Cardiac muscle cell (in vitro differentiated cells and primary cell): Measurements from ENCODE around the gene PNMA5. TPM values are rescaled to one million over a fixed set of nuclear protein-coding genes. Genes with fewer than 3 reads are reported as not detected.
"Not testable (repeated sequence)": the region's sequence is repeated elsewhere in the genome, so short reads cannot be mapped to it uniquely, and the experiment has no call there.

Experiments
- DNase-seq, 2 donors: peaks; one replicate each; pipeline versions ENCODE4 v3.0.0 to v3.0.0-alpha.2; 2010 to 2017; ENCODE audit warnings: low read depth in 1 of 2, low spot score in 1 of 2
- H3K27ac ChIP-seq: fragments of 200-600 bp; sonication (generic); 2 replicates; pipeline ENCODE4 v1.5.1; 2016
- H3K27me3 ChIP-seq: fragments of 200-600 bp; sonication (generic); 2 replicates; pipeline ENCODE4 v1.6.0; 2016; ENCODE audit warnings: control low read depth
- H3K36me3 ChIP-seq: fragments of 200-600 bp; sonication (generic); 2 replicates; pipeline ENCODE4 v1.5.1; 2016; ENCODE audit warnings: control low read depth
- H3K4me1 ChIP-seq: fragments of 200-600 bp; sonication (generic); 2 replicates; pipeline ENCODE4 v1.8.1; 2017; ENCODE audit warnings: low read depth, mild to moderate bottlenecking, mixed run types
- H3K4me3 ChIP-seq: fragments of 200-600 bp; sonication (generic); 2 replicates; pipeline ENCODE4 v1.5.1; 2016; ENCODE audit warnings: mild to moderate bottlenecking
- H3K9me3 ChIP-seq: fragments of 200-600 bp; sonication (generic); 2 replicates; pipeline ENCODE4 v1.5.1; 2017; ENCODE audit warnings: low read depth, mild to moderate bottlenecking, control low read depth
- polyA plus RNA-seq: library from polyadenylated mRNA; unstranded; fragments of >200 nt; fragmentation: Nextera tagmentation; extraction: Ambion mirVana; gene quantifications from 2 replicates; pipeline ENCODE4 v1.2.1, GENCODE V29; 2016
- total RNA-seq: library from RNA; depleted of rRNA; stranded (reverse); fragments of >200 nt; gene quantifications from 2 replicates; pipeline ENCODE4 v1.2.3, GENCODE V29; 2016
- TF ChIP-seq, protein P1 (sequence below): IDR thresholded peaks from 2 replicates; pipeline ENCODE4 v1.5.1; 2012; ENCODE audit warnings: low read depth, mild to moderate bottlenecking, low read length

The PNMA5 gene
- total and polyA plus RNA-seq, 2 experiments from 2014 or later = not detected

DNA sequence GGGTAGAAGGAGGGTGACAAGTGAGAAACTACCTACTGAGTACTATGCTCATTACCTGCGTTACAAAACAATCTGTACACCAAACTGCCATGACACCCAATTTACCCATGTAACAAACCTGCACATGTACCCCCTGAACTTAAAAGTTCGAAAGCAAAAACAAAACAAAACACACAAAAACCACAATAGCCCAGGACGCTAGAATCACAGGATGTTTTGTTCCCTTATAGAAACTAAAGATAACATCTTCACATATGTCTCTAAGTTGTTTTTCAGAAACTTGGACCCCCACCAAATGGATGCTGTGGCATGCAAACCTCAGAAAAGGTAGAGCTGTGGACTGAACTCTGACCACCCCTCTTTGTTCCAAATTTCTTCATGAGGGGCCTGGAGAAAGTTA lies 25.2 kb upstream of the PNMA5 start:
- Histone ChIP-seq H3K27ac (no peak overlapping the region), H3K4me1 (no peaks in the 10 kb centered on the region), H3K4me3 (no peak overlapping the region), H3K9me3 (no peaks in the 10 kb centered on the region), H3K36me3 (no peaks in the 10 kb centered on the region), H3K27me3 (no peaks in the 10 kb centered on the region)
- DNase-seq = no peak
- TF ChIP-seq, protein P1, sequence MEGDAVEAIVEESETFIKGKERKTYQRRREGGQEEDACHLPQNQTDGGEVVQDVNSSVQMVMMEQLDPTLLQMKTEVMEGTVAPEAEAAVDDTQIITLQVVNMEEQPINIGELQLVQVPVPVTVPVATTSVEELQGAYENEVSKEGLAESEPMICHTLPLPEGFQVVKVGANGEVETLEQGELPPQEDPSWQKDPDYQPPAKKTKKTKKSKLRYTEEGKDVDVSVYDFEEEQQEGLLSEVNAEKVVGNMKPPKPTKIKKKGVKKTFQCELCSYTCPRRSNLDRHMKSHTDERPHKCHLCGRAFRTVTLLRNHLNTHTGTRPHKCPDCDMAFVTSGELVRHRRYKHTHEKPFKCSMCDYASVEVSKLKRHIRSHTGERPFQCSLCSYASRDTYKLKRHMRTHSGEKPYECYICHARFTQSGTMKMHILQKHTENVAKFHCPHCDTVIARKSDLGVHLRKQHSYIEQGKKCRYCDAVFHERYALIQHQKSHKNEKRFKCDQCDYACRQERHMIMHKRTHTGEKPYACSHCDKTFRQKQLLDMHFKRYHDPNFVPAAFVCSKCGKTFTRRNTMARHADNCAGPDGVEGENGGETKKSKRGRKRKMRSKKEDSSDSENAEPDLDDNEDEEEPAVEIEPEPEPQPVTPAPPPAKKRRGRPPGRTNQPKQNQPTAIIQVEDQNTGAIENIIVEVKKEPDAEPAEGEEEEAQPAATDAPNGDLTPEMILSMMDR = no peak

- not testable (repeated sequence) for DNase-seq, H3K9me3 ChIP-seq, H3K4me1 ChIP-seq, H3K27me3 ChIP-seq, H3K36me3 ChIP-seq, H3K4me3 ChIP-seq, H3K27ac ChIP-seq
Observed at GRCh38 chrX:153017174-153017573, 23.3 kb upstream of the PNMA5 start.

GRCh38 chrX:153004780-153005179 lies 10.9 kb upstream of the PNMA5 start:
- DNase-seq = no peak
- TF ChIP-seq, protein P1 = no peak
- Histone ChIP-seq H3K27me3 (no peaks in the 10 kb centered on the region), H3K4me1 (no peaks in the 10 kb centered on the region), H3K36me3 (no peaks in the 10 kb centered on the region), H3K9me3 (no peaks in the 10 kb centered on the region), H3K4me3 (no peak overlapping the region), H3K27ac (no peak overlapping the region)

DNA sequence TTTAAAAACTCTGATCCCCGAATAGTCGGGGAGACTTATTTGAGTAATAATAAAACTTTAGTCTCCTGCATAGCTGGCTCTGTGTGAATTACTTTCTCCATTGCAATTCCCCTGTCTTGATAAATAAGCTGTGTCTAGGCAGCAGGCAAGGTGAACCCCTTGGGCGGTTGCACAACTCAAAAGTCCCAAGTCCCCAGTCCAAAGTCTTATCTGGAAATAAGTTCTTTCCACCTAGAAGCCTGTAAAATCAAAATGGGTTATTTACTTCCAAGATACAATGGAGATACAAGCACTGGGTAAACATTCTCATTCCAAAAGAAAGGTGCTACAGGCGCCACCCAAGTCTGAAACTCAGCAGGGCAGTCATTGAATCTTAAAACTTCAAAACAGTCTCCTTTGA lies 10.1 kb upstream of the PNMA5 start:
- Histone ChIP-seq H3K4me1 (no peaks in the 10 kb centered on the region), H3K36me3 (no peaks in the 10 kb centered on the region), H3K27ac (no peak overlapping the region), H3K27me3 (no peaks in the 10 kb centered on the region), H3K9me3 (no peaks in the 10 kb centered on the region), H3K4me3 (no peak overlapping the region)
- TF ChIP-seq, protein P1 = no peak
- no peak for DNase-seq

GRCh38 chrX:153002182-153002581 lies 8.3 kb upstream of the PNMA5 start:
- H3K27ac ChIP-seq, H3K4me1 ChIP-seq, DNase-seq, H3K9me3 ChIP-seq, H3K27me3 ChIP-seq, H3K36me3 ChIP-seq, H3K4me3 ChIP-seq: not testable (repeated sequence)

DNA sequence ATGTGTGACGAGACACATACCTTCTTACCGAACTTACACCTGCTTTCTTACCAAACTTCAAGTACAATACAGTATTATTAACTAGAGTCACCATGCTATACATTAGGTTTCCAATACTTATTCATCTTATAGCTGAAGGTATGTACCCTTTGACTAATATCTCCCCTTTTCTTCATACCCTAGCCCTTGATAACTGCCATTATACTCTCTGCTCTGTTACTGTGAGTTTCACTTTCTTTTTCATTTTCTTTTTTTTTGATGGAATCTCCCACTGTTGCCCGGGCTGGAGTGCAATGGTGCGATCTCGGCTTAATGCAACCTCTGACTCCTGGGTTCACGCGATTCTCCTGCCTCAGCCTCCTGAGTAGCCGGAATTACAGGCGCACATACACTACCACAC lies 3.4 kb upstream of the PNMA5 start:
- TF ChIP-seq, protein P1 = no peak

GRCh38 chrX:152992115-152992514 lies 1.8 kb downstream of the PNMA5 start:
- no peaks in the 10 kb centered on the region for H3K27me3 ChIP-seq
- H3K27ac ChIP-seq = no peak overlapping the region
- H3K9me3 ChIP-seq = no peaks in the 10 kb centered on the region
- no peaks in the 10 kb centered on the region for H3K36me3 ChIP-seq
- DNase-seq = no peak
- no peak overlapping the region for H3K4me3 ChIP-seq
- TF ChIP-seq, protein P1 = no peak
- no peaks in the 10 kb centered on the region for H3K4me1 ChIP-seq

More for the DNA sequence above, 3.4 kb upstream of the PNMA5 start:
- Histone ChIP-seq H3K4me3 (no peak overlapping the region), H3K4me1 (no peaks in the 10 kb centered on the region), H3K27me3 (no peaks in the 10 kb centered on the region), H3K27ac (no peak overlapping the region), H3K9me3 (no peaks in the 10 kb centered on the region), H3K36me3 (no peaks in the 10 kb centered on the region)
- DNase-seq = no peak
